HEK293T (cell line): ENCODE data around the gene DZIP1L.

Experiments used
- CTCF ChIA-PET: fragments of 350-600 bp; formaldehyde crosslinking; extraction: SDS; loops from one replicate; lab custom pipeline; 2021; ENCODE audit warnings: antibody characterized with exemption, inconsistent platforms; lab: Yijun Ruan, JAX
- POLR2A ChIA-PET: fragments of 350-600 bp; formaldehyde crosslinking; extraction: SDS; loops from one replicate; lab custom pipeline; 2020; ENCODE audit warnings: antibody characterized with exemption, inconsistent platforms; lab: Yijun Ruan, JAX
- DNase-seq: peaks from one replicate; pipeline ENCODE4 v3.0.0; 2012; ENCODE audit warnings: mixed read lengths; ENCODE audit errors: extremely low spot score
- ARNT ChIP-seq: fragments of 450-650 bp; IDR thresholded peaks from 2 replicates; pipeline ENCODE4 v1.6.1; 2017; ENCODE audit warnings: mild to moderate bottlenecking
- BHLHE40 ChIP-seq: fragments of 450-650 bp; IDR thresholded peaks from 2 replicates; pipeline ENCODE4 v1.6.1; 2016; ENCODE audit warnings: mild to moderate bottlenecking, moderate library complexity, borderline replicate concordance
- CTBP1 ChIP-seq: fragments of 450-650 bp; IDR thresholded peaks from 2 replicates; pipeline ENCODE4 v1.6.1; 2016; ENCODE audit warnings: borderline replicate concordance
- ELF4 ChIP-seq: fragments of 450-650 bp; IDR thresholded peaks from 2 replicates; pipeline ENCODE4 v1.6.1; 2017; ENCODE audit warnings: antibody characterized with exemption
- FOXA1 ChIP-seq: fragments of 450-650 bp; IDR thresholded peaks from 2 replicates; pipeline ENCODE4 v1.6.1; 2016; ENCODE audit warnings: mild to moderate bottlenecking
- FOXK2 ChIP-seq: fragments of 450-650 bp; IDR thresholded peaks from 2 replicates; pipeline ENCODE4 v1.6.1; 2016; ENCODE audit warnings: mild to moderate bottlenecking
- FOXM1 ChIP-seq: fragments of 450-650 bp; IDR thresholded peaks from 2 replicates; pipeline ENCODE4 v1.6.1; 2017; ENCODE audit warnings: mild to moderate bottlenecking, borderline replicate concordance
- HDGF ChIP-seq: fragments of 450-650 bp; IDR thresholded peaks from 2 replicates; pipeline ENCODE4 v1.6.1; 2017; ENCODE audit warnings: antibody characterized with exemption, borderline replicate concordance
- L3MBTL2 ChIP-seq: fragments of 450-650 bp; conservative IDR thresholded peaks from 2 replicates; pipeline ENCODE4 v1.6.1; 2016; ENCODE audit warnings: mild to moderate bottlenecking
- LEF1 ChIP-seq: fragments of 450-650 bp; IDR thresholded peaks from 2 replicates; pipeline ENCODE4 v1.6.1; 2017; ENCODE audit warnings: mild to moderate bottlenecking, borderline replicate concordance
- NFRKB ChIP-seq: fragments of 450-650 bp; IDR thresholded peaks from 2 replicates; pipeline ENCODE4 v1.6.1; 2016; ENCODE audit warnings: mild to moderate bottlenecking, moderate library complexity
- PKNOX1 ChIP-seq: fragments of 450-650 bp; IDR thresholded peaks from 2 replicates; pipeline ENCODE4 v1.6.1; 2016
- SP1 ChIP-seq: fragments of 450-650 bp; IDR thresholded peaks from 2 replicates; pipeline ENCODE4 v1.6.1; 2017
- SUZ12 ChIP-seq: fragments of 450-650 bp; IDR thresholded peaks from 2 replicates; pipeline ENCODE4 v1.6.1; 2016; ENCODE audit warnings: mild to moderate bottlenecking
- TARDBP ChIP-seq: fragments of 450-650 bp; IDR thresholded peaks from 2 replicates; pipeline ENCODE4 v1.6.1; 2016
- ZNF384 ChIP-seq: fragments of 450-650 bp; IDR thresholded peaks from 2 replicates; pipeline ENCODE4 v1.6.1; 2016

The DZIP1L gene

GRCh38 chr3:138140940-138141339 is 25.5 kb upstream of the DZIP1L start:
- ChIA-PET POLR2A (no interaction called here), CTCF (no interaction called here)
- TF ChIP-seq ZNF384: no peak
- TF ChIP-seq HDGF: no peak
- no peak for TF ChIP-seq ELF4
- TF ChIP-seq PKNOX1: no peak
- TF ChIP-seq SUZ12: no peak
- TF ChIP-seq L3MBTL2: no peak
- TF ChIP-seq LEF1: no peak
- TF ChIP-seq SP1: no peak
- TF ChIP-seq FOXM1: no peak
- TF ChIP-seq FOXA1: no peak
- no peak for TF ChIP-seq ARNT
- no peak for TF ChIP-seq TARDBP
- no peak for TF ChIP-seq CTBP1
- TF ChIP-seq NFRKB: no peak
- TF ChIP-seq FOXK2: no peak
- no peak for TF ChIP-seq BHLHE40
- DNase-seq: no peak

- TF ChIP-seq FOXK2 (no peak), TARDBP (no peak), HDGF (no peak), CTBP1 (no peak), ZNF384 (no peak), PKNOX1 (no peak), SP1 (no peak), FOXM1 (no peak), LEF1 (no peak), L3MBTL2 (no peak), ARNT (no peak), ELF4 (no peak), FOXA1 (no peak), BHLHE40 (no peak), NFRKB (no peak), SUZ12 (no peak)
- DNase-seq: no peak
- CTCF ChIA-PET: no interaction called here
- POLR2A ChIA-PET: no interaction called here
Observed at GRCh38 chr3:138139691-138140090, 24.3 kb upstream of the DZIP1L start.

GRCh38 chr3:138137861-138138260 is 22.5 kb upstream of the DZIP1L start:
- TF ChIP-seq L3MBTL2 (no peak), LEF1 (no peak), ARNT (no peak), NFRKB (no peak), PKNOX1 (no peak), FOXK2 (no peak), SUZ12 (no peak)
- POLR2A ChIA-PET: no interaction called here
- CTCF ChIA-PET: no interaction called here
- no peak for DNase-seq

GRCh38 chr3:138136201-138136600 is 20.8 kb upstream of the DZIP1L start:
- DNase-seq: no peak
- TF ChIP-seq LEF1: no peak
- TF ChIP-seq CTBP1: no peak
- TF ChIP-seq ELF4: no peak
- no peak for TF ChIP-seq NFRKB
- TF ChIP-seq TARDBP: no peak
- no peak for TF ChIP-seq FOXM1
- TF ChIP-seq HDGF: no peak
- TF ChIP-seq SUZ12: no peak
- no peak for TF ChIP-seq FOXK2
- no peak for TF ChIP-seq PKNOX1

GRCh38 chr3:138135833-138136194 is 20.4 kb upstream of the DZIP1L start:
- ChIA-PET POLR2A (no interaction called here), CTCF (no interaction called here)
- no peak for TF ChIP-seq BHLHE40
- TF ChIP-seq ARNT: no peak
- TF ChIP-seq FOXM1: no peak
- no peak for TF ChIP-seq NFRKB
- TF ChIP-seq FOXK2: no peak
- no peak for TF ChIP-seq ZNF384
- TF ChIP-seq PKNOX1: no peak
- no peak for TF ChIP-seq ELF4
- TF ChIP-seq SUZ12: no peak
- TF ChIP-seq FOXA1: no peak
- no peak for TF ChIP-seq L3MBTL2
- TF ChIP-seq HDGF: no peak
- no peak for TF ChIP-seq TARDBP
- TF ChIP-seq CTBP1: no peak
- TF ChIP-seq LEF1: no peak
- no peak for TF ChIP-seq SP1
- DNase-seq: no peak

More at GRCh38 chr3:138136201-138136600, 20.8 kb upstream of the DZIP1L start:
- CTCF ChIA-PET: no interaction called here
- POLR2A ChIA-PET: no interaction called here
